ENCODE results near the gene WDR6. TPM values are rescaled to one million over a fixed set of nuclear protein-coding genes. Genes with fewer than 3 reads are reported as not detected.
A peak's percentile ranks its signal among the peaks of the same experiment; 100 is the strongest.

The WDR6 gene
- total RNA-seq, 1 experiment from 2014 or later: 174 TPM

DNA sequence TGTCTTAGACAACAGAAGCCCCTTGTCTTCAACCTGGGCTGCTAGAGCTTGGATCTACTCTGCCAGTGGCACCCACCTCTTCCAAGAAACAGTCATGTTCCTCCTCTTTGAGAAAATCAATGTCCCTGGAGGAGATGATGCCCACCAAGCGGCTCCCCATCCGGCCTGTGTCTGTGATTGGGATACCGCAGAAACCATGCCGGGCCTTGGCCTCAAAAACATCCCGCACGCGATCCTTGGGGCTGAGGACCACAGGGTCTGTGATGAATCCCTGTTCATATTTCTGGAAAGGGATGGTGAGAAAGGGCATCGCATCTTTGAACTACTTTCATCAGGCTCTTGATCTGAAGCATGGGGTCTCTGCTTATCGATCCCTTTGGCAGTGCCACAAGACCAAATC lies 20.4 kb downstream of the WDR6 start:
- ATAC-seq (no peak), DNase-seq (ENCODE audit: low read depth, low spot score) (no peak)
- H3K9me2 ChIP-seq (ENCODE audit: insufficient read depth): no peaks in the 10 kb centered on the region
- no peak overlapping the region for H3K27ac ChIP-seq (ENCODE audit: low read depth, low read length)
- intact Hi-C loops (cut with micrococcal nuclease): loop anchor here (2.0 kb wide), 1 partner anchor 67 kb away; the partner anchor contains the start of gene QRICH1
- no peak overlapping the region for H2AFZ ChIP-seq (ENCODE audit: low read depth, low read length, poor library complexity, severe bottlenecking)
- H3K9ac ChIP-seq (ENCODE audit: low read length): peak overlapping the region; percentile 99; the same call in 1 of the 2 replicates
- H3K4me1 ChIP-seq (ENCODE audit: control insufficient read depth in 1 of 2, insufficient read depth in 2 of 2, low read length in 2 of 2): peaks cover 9 to 49% of the 10 kb centered on the region in 2 experiments; a peak in 3 of 4 replicates
- POLR2A ChIA-PET: no interaction called here
- BruUV-seq (replicated peaks): no TSS peak
- H3K4me2 ChIP-seq (ENCODE audit: low read length): peak overlapping the region; percentile 93
- peaks cover 30 to 72% of the 10 kb centered on the region in 2 experiments for H3K36me3 ChIP-seq (ENCODE audit: control insufficient read depth in 1 of 2, insufficient read depth in 2 of 2, low read length in 2 of 2)
- TF ChIP-seq ELF1 (IDR thresholded peaks at IDR 0.05; ENCODE audit: borderline replicate concordance, low read depth) (no peak), POLR2AphosphoS5 (IDR thresholded peaks at IDR 0.05; ENCODE audit: low read depth, low read length) (0 out of 2 replicates have a peak, but pooled peaks have one; percentile 32), SIN3A (IDR thresholded peaks at IDR 0.05; ENCODE audit: low read depth) (no peak), YY1 (IDR thresholded peaks at IDR 0.05; ENCODE audit: extremely low read depth, insufficient replicate concordance, low read depth, low read length) (no peak)
- H3K27me3 ChIP-seq (ENCODE audit: insufficient read depth, low read length): no peaks in the 10 kb centered on the region
- H4K20me1 ChIP-seq (ENCODE audit: insufficient read depth): peaks cover 4% of the 10 kb centered on the region; the same call in 1 of the 2 replicates
- RAD21 ChIA-PET (ENCODE audit: low non-redundant PET in 1 of 2, low total read pairs in 2 of 2, uncharacterized antibody in 2 of 2, unreplicated experiment in 2 of 2): no interaction called here
- CTCF ChIA-PET: no interaction called here
- H3K79me2 ChIP-seq (ENCODE audit: insufficient read depth, low read length): peaks cover 66% of the 10 kb centered on the region
- no peaks in the 10 kb centered on the region for H3K9me3 ChIP-seq (ENCODE audit: control insufficient read depth in 1 of 2, insufficient read depth in 1 of 2, low read depth in 1 of 2, low read length in 2 of 2)
- H3K4me3 ChIP-seq (replicated peaks in 1 of 2; ENCODE audit: low read depth in 1 of 2, low read length in 2 of 2): peak overlapping the region in 1 of 2 experiments; percentile 97; a peak in 1 of 4 replicates

DNA sequence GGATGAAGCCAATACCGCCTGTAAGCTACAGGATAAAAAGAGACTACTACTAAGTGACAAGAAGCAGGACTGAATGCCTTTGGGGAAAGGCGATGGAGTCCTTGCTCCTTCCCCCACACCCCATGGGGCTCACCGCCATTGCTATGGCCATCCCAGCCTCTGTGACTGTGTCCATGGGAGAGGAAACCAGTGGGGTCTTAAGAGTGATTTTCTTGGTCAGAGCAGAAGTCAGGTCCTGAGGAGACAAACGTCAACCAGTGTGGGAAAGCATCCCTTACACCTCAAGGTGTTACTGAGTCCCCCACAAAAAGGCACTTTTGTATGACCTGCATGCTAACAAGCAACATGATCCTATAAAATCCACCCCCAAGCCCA lies 21.1 kb downstream of the WDR6 start:
- Histone ChIP-seq H3K79me2 (ENCODE audit: insufficient read depth, low read length) (peaks cover 59% of the 10 kb centered on the region), H4K20me1 (ENCODE audit: insufficient read depth) (peaks cover 4% of the 10 kb centered on the region; the same call in 1 of the 2 replicates), H3K4me2 (ENCODE audit: low read length) (peak overlapping the region; percentile 93), H3K4me3 (replicated peaks in 1 of 2; ENCODE audit: low read depth in 1 of 2, low read length in 2 of 2) (peak overlapping the region; percentile 97), H3K36me3 (ENCODE audit: control insufficient read depth in 1 of 2, insufficient read depth in 2 of 2, low read length in 2 of 2) (peaks cover 33 to 73% of the 10 kb centered on the region in 2 experiments), H3K4me1 (ENCODE audit: control insufficient read depth in 1 of 2, insufficient read depth in 2 of 2, low read length in 2 of 2) (peaks cover 5 to 44% of the 10 kb centered on the region in 2 experiments; a peak in 3 of 4 replicates), H3K27ac (ENCODE audit: low read depth, low read length) (peak overlapping the region; percentile 68), H2AFZ (ENCODE audit: low read depth, low read length, poor library complexity, severe bottlenecking) (no peak overlapping the region), H3K9ac (ENCODE audit: low read length) (peak overlapping the region; percentile 99), H3K27me3 (ENCODE audit: insufficient read depth, low read length) (no peaks in the 10 kb centered on the region), H3K9me2 (ENCODE audit: insufficient read depth) (no peaks in the 10 kb centered on the region), H3K9me3 (ENCODE audit: control insufficient read depth in 1 of 2, insufficient read depth in 1 of 2, low read depth in 1 of 2, low read length in 2 of 2) (no peaks in the 10 kb centered on the region)
- CTCF ChIA-PET: no interaction called here
- DNase-seq (ENCODE audit: low read depth, low spot score): no peak
- intact Hi-C loops (cut with micrococcal nuclease): loop anchor here (2.0 kb wide), 1 partner anchor 67 kb away; the partner anchor contains the start of gene QRICH1
- ATAC-seq: no peak
- RAD21 ChIA-PET (ENCODE audit: low non-redundant PET in 1 of 2, low total read pairs in 2 of 2, uncharacterized antibody in 2 of 2, unreplicated experiment in 2 of 2): no interaction called here
- BruUV-seq (replicated peaks): no TSS peak
- POLR2A ChIA-PET: interaction anchor here (0.6 to 1.8 kb wide), 4 partner anchors 9 to 25 kb away, joined by 3 to 41 read pairs (median 16); partner anchors contain the start of genes DALRD3 and WDR6
- TF ChIP-seq POLR2A (IDR thresholded peaks at IDR 0.05; ENCODE audit: borderline replicate concordance, extremely low read depth, insufficient read depth, insufficient read length): peak; percentile 30
- TF ChIP-seq, protein P1, sequence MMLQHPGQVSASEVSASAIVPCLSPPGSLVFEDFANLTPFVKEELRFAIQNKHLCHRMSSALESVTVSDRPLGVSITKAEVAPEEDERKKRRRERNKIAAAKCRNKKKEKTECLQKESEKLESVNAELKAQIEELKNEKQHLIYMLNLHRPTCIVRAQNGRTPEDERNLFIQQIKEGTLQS (IDR thresholded peaks at IDR 0.05): no peak
